HG03520 (cell line): ENCODE measurements around the gene METAP1D.
"Not testable (repeated sequence)": the region's sequence is repeated elsewhere in the genome, so short reads cannot be mapped to it uniquely, and the experiment has no call there.

Experiments
- ATAC-seq: cut with Tn5 transposase; IDR thresholded peaks from one replicate; pipeline ENCODE4 v1.9.1; 2021; ENCODE audit warnings: mild to moderate bottlenecking, moderate library complexity; ENCODE audit not compliant: unreplicated experiment

The METAP1D gene

DNA sequence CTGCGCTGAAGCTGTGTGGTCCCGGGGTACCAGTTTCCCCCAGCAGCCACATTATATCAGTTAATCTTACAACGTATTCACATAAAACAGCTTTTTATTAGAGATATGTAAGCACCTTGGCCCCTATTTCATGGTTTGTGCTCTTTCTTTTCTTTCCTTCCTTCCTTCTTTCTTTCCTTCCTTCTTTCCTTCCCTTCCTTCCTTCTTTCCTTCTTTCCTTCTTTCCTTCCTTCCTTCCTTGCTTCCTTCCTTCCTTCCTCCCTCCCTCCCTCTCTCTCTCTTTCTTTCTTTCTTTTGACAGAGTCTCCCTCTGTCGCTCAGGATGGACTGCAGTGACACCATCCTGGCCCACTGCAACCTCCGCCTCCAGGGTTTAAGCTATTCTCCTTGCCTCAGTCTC lies 3.7 kb upstream of the METAP1D start:
- ATAC-seq: no peak

DNA sequence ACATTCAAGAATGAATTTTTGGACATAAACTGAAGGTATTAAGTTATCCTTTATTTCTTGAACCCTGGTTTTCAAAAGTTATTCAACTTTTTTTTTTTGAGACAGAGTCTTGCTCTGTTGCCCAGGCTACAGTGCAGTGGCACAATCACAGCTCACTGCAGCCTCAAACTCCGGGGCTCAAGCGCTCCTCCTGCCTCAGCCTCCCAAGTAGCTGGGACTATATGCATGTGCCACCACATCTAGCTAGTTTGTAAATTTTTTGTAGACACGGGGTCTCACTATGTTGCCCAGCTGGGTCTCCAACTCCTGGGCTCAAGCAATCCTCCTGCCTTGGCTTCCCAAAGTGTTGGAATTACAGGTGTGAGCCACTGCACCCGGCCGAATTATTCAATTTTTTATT lies 2.7 kb upstream of the METAP1D start:
- not testable (repeated sequence) for ATAC-seq

DNA sequence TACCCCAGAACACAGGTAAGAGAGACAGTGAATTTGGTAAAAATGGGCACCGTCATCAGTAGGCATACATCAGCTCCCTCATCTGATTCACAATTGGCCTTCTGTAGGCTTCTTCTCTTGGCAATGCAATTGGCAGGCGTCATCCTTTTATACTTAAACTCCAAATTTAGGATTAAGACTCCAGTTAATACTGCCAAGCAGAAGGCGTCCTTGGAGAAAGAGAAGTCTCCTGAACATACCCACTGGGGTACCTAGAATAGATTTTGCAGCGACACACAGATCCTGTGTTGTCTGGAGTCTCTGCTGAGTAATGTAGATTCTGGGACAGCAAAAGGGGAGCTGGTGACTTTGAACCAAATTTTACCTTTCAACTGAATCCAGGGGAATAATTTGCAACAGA lies 592 bp upstream of the METAP1D start:
- ATAC-seq: no peak

DNA sequence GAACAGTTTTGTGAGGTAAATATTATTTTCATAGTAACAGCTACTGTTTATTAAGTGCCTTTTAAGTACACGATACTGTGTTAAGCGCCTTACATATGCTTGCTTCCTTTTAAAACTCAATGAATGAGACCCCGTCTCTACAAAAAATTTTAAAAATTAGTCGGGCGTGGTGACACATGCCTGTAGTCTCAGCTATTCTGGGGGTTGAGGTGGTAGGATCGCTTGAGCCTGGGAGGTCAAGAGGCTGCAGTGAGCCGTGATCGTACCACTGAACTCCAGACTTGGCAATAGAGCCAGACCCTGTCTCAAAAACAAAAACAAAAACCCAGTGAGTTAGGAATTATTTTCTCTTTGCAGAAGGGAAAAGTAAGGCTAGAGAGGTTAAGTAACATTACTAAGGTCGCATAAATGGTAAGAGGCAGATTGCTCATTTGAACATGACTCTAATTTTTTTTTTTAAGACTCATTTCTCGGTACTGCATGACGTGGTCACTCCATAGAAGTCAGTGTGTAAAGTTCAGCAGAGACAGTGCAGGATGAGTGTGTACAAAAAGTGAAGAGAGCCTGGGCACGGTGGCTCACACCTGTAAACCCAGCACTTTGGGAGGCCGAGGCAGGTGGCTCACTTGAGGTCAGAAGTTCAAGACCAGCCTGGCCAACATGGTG lies 1.1 kb downstream of the METAP1D start:
- no peak for ATAC-seq

DNA sequence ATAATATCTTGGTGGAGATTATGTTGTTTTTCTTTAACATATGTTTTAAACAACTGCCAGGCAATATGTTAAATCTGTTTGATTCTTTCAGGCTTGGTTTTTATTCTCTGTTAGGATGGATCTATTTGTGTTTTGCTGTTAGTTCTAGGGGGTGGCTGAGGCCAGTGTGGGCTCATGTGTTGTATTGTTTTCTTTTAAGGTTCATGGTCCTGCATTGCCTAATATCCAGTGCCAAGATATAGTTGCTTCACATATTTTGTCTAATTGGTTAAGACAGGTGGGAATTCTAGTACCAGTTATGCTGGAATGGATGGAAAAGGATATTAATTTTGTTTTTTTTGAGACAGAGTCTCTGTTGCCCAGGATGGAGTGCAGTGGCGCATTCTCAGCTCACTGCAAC lies 7.6 kb downstream of the METAP1D start:
- ATAC-seq: no peak

DNA sequence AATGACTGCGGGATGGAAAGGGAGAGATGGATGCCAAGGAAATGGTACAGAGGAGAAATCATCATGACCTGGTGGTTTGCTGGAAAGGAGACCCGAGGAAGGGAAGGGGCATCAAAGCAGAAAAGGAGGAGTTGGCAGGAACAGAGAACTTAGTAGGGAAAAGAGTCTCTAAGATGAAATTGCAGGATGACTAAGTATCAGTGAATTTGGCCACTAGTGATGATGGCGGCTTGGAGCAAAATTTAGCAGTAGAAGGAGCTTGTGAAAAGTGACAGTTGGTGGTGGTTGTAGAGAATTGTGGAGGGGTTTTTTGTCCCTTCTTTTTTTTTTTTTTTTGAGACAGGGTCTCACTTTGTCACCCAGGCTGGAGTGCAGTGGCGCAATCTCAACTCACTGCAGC lies 10.1 kb downstream of the METAP1D start:
- no peak for ATAC-seq

DNA sequence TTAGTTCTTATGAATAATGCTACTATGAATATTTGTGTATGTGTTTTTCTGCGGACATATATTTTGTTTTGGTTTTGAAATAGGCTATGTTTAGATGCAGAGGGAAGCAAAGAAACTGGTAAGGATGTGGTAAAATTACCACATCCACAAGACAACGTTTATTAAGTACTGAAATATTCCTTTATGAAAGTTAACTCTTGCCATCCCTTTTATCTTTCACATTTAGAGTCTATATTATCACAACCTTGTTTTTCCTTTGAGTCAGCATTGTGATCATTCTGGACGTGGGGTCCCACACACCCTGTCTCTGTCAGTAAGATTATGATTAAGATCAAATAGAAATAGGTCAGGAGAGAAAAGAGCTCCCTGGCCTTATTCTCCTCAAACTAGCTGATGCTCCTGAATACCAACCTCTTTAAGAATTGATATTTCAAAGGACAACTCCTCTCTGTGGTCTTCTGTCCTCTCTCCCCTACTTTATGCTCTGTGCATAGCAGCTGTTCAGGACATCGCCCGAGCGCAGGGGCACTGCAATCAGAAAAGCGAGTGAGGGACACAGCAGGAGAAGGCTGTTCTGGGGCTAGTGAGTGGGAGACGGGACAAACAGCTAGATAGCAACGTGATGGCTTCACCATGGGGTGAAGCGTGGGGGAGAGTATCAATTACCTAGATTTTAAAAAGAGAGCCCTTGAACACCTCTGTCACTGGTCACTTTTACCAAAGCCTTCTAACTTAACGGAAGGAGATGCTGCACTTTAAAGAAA lies 12.2 kb downstream of the METAP1D start:
- ATAC-seq: no peak

DNA sequence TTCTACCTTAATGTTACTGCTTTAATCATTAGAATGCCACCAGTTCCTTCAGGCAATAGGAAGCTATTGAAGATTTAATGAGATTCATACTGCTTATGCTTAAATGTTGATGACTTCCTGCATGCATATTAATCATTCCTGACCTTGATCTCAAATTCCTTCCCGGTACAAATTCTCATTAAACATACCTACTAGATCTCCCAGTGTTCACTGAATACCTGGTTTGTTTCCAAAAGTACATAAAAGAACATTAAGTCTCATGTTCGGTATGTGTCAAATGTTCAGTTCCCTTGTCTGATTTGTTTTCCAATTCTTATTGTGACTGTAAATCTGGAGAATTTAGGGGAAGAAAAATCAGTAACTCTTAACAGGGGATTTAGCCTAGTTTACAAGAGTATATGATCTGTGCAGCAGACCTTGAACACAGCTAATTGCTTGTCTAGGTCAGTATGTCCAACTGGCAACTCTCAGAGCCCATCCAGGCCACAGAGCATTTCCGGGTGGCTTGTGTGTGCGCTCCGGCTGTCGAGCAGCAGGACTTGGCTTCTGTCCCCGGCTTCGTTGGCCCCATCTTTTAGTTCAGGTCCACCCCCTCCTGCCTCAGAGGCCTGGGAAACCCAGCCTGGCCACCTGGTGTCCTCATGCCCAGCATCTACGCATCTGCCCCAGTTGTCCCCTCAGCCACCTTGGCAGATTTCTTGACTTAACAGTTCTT lies 13.1 kb downstream of the METAP1D start:
- no peak for ATAC-seq

DNA sequence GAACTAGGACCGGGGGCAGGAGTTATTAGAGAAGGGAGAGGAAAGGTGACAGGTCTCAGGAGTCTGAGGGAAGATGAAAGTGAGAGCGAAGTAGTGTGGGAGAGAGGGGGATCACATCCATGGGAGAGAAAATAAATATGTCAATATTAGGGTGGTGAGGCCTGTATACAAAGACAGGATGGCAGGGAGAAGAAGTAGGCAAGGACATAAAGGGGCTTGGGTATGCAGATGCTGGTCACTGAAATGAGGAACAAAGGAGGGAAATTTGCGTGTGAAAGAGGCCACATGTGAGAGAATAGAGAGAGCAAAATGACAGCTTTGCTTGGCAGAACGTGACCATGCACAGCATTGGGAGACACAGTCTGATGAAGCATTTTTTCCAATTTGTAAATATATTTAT lies 13.6 kb downstream of the METAP1D start:
- no peak for ATAC-seq

DNA sequence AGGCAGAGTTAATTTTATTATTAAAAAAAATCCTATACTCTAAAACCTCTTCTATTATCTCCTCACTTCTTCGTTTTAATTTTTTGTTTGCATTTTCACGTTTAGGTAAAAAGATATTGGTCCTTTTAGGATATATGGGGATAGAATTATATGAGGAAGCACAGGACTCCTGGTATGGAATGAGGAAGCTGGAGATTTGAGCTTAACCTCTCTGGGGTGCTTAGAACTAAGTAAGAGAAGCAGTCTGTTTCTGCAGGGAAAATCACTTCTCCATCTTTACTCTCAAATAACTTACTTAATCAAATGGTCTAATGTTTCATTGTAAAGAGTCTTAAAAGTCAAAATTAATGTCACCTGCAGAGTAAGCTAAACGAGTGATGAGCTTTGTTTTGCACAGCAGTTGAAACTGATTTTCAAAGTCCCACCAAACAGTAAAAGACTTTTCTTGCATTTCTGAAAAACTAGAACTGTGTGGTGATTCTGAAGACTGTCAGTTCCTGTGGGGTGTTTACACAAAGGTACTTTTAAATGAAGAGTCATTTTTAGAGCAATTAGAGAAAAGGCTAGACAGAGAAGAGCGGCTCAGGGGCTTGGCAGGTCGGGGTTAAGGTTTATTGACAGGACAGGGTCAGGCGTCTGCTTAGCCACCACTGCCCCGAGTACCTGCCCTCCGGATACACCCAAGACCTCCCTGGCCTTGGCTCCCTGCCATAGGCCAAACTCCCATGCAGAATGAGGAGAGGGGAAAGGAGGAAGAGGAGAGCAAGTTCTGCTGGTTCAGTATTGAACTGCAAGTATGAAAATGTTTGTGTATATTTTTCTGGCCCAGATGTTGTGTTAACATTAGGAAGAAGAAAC lies 21.6 kb downstream of the METAP1D start:
- no peak for ATAC-seq

DNA sequence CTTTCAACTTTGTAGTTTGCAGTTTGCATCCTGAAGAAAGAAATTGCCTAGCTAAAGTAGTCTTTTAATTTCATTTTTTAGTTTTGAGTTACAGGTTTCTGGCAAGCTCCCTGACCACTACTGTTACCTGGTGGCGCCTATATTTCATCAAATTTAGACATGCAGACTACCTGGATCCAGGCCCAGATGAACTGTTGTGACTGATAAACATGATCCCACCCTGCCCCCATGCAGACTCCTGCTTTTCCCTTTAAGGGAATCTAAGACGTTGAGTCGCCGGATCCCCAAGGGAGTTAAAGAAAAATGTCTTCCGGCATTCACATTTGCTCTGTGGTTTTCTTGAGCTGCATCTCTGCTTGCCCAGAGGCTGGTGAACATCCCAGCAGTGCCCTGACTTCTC lies 22.2 kb downstream of the METAP1D start:
- ATAC-seq: no peak

DNA sequence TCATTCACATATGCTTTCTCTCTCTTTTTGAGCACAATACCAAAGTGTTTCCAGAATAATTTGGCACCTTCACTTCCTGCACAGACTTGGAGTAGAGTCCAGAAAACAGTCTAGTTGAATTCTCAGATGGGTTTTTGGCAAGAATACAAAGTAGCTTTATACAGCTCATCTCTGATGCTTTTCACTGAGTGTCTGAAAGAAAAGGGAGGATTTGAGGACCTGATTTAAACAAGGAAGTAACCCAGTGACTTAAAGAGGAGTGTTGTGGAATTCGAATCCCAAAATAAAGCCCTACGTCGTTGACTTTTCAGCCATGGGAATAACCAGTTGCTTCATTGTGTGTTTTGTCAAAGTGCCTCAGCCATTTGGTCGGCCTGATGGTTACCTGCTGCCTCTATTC lies 31.8 kb downstream of the METAP1D start:
- no peak for ATAC-seq

DNA sequence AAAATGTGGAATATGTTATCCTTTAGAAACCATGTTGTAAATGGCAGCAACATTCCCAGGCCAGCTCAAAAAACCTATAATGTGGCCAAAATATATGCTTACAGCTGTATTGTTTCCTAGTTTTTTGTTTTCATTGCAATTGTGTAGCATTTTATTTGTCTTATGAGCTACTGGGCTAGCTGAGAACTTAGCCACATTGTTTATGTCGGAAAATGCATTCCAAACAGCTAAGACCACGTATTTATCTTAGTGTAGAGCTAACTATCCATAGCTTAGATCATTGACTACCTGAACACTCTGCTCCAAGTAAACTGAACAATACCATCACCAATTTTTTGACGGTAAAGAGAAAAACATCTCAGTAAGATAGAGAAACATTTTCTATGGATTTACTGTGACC lies 38.4 kb downstream of the METAP1D start:
- ATAC-seq: no peak

DNA sequence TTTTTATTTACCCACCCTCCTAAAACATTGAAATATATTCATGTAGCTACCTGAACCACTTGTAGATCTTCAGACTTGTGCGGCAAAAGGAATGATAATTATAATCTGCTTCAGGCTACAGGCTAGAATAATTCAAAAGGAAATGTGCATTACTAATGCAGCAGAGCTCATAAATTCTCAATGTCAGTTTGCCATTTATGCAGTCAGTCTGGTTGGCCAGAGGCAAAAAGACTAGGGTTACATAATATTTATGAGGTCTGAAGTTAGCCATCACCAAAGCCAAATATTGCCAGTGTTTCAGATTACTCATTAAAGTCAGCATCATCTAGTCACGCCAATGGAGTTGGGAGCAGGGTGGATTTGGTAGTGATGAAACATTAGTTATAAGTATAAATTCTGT lies 38.9 kb downstream of the METAP1D start:
- no peak for ATAC-seq

DNA sequence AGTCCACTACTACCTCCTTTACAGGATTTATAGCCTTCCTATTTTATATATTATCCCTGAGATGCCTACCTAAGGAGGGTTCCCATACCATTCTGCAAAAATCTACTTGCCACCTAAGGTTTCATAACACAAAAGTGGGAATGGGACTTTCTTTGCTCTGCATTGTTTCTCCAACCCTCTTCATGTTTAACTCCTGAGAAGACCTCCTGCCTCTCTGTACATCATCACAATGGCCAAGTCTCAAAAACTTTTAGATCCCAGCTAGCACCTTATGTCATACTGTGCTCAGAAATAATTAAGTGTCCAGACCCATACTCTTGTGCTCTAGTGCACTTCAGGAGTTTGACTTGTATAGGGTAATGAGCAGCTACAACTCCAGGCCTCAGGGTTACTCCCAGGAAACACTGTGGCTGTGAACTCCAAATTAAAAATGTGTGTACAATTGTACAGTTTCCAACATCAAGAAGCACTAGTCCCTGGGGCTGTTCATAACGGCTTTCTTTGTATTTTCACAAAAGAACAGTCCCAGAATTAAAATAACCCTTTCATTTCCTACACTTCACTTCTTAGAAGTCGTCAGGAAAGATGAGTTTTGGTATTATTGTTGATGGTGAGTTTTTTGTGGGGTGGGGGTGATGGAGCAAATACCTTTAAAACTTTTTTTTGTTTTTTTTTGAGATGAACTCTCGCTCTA lies 39.4 kb downstream of the METAP1D start:
- ATAC-seq: no peak

DNA sequence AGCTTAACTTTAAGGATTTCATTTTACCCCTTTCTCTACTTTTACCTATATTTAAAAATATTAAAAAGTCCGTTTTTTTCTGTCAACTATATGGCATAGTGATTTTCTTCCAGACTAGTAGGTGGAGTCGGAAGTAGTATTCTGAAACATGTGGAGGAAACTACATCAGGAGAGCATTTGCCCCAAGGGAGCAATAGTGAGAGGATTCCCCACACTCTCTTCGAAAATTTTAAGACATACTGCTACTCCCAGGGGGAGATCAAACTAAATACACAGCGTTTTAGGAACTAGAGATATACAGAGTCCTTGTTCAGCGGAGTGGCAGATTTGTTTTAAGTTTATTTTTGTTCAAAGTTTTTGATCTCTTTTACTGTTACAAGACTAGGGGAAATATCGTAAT lies 40.6 kb downstream of the METAP1D start:
- no peak for ATAC-seq

DNA sequence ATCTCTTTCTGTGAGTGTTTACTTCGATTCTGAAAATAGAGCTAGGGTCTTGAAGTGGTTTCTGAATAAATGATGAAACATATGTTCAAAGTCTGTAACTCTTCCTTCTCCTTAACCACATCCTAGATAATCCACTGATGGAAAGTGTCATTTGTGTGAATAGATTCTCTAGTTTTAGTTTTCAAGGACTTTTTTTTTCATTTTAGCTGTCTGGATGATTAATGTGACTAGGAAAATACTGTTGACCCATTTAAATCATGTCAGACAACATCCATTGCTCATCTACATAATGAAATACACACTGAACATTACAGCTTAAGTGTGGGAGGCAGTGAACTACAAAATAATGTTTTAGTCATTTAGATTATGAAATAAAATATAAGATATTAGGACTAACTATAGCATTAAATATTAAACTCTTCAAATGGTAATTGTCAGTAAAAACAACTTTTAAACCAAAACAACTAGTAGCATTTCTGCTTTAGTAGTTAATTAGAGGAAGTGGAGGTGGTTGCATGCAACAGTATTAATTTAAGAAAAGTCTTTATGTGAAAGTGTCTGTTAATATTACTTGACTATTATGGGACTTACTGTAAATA lies 46.4 kb downstream of the METAP1D start:
- no peak for ATAC-seq

DNA sequence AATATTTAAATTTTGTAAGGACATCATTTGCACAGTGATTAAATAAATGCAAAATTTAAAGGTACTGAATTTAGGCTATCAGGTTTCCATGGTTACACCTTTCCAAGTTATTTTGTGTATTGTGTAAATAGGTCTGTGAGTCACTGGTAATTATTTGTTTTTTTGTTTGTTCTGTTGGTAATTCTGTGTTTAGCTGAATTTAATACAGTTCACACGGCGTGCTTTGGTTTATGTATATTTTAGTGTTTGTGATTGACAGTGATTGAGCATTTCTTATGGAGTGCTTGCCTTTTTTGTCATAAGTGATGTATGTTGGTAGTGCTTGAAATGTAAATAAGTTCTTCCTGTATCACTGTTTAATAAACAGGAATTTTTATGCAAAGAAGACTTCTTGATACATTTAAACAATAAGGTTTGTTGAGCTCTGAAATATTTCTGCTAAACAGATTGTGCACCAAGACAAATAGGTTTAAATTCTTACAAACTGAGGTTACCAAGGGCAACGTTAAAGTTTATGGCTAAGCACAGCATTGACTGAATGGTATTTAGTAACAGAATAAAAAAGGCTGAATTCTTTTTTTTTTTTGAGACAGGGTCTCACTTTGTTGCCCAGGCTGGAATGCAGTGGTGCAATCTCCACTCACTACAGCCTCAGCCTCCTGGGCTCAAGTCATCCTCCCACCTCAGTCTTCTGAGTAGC lies 47.3 kb downstream of the METAP1D start:
- no peak for ATAC-seq
